K562 (cell line): Measurements from ENCODE around the gene GALNT12. TPM values are rescaled to one million over a fixed set of nuclear protein-coding genes. Genes with fewer than 3 reads are reported as not detected.

Source experiments
- BRCA1 ChIP-seq, 2 experiments: fragments of 450-650 bp in 1 of 2; sonication (generic) in 1 of 2; formaldehyde crosslinking in 1 of 2; IDR thresholded peaks; 2 replicates each; pipeline versions ENCODE4 v1.5.0 to v1.6.1; 2017 to 2020; ENCODE audit warnings: mild to moderate bottlenecking in 1 of 2, missing genetic modification reagents in 1 of 2
- FOXK2 ChIP-seq, 2 experiments: fragments of 450-650 bp; IDR thresholded peaks in 1 of 2; conservative IDR thresholded peaks in 1 of 2; 2 replicates each; pipeline ENCODE4 v1.6.1; 2016; ENCODE audit warnings: low read depth in 2 of 2, mild to moderate bottlenecking in 1 of 2
- HNRNPH1 ChIP-seq: fragments of 200-400 bp; formaldehyde crosslinking; optimal IDR thresholded peaks from 2 replicates; pipeline ENCODE3; 2017; ENCODE audit warnings: low read depth, mild to moderate bottlenecking, low read length, moderate library complexity
- PHF20 ChIP-seq: fragments of 450-650 bp; IDR thresholded peaks from 2 replicates; pipeline ENCODE4 v1.6.1; 2018; ENCODE audit not compliant: partially characterized antibody
- RAD51 ChIP-seq: fragments of 450-650 bp; IDR thresholded peaks from 2 replicates; pipeline ENCODE4 v1.7.1; 2016; ENCODE audit warnings: low read depth, mild to moderate bottlenecking, borderline replicate concordance
- SMARCA5 ChIP-seq: fragments of 450-650 bp; IDR thresholded peaks from 2 replicates; pipeline ENCODE4 v1.6.1; 2016
- TFAM ChIP-seq: fragments of 250-450 bp; sonication (Bioruptor Pico); conservative IDR thresholded peaks from 2 replicates; pipeline ENCODE4 v1.5.0; 2021; ENCODE audit warnings: mild to moderate bottlenecking, moderate library complexity
- polyA plus RNA-seq, 8 experiments: library from polyadenylated mRNA; depleted of rRNA in 4 of 8; stranded (reverse) in 5 of 8; unstranded in 3 of 8; fragments of >200 nt; fragmentation: Nextera tagmentation in 2 of 8; fragmentation: Illumina TruSeq in 1 of 8; extraction: Ambion mirVana in 2 of 8; extraction: Trizol in 1 of 8; gene quantifications; 2 replicates each; pipeline versions ENCODE4 v1.2.1 to v1.2.3, GENCODE V29; 2011 to 2014; ENCODE audit warnings: inconsistent platforms in 1 of 8, missing spikeins in 1 of 8
- total RNA-seq, 7 experiments: library from RNA; depleted of rRNA in 6 of 7; stranded (reverse); fragments of >200 nt in 6 of 7; fragmentation: Illumina TruSeq in 2 of 7; extraction: Trizol in 2 of 7; gene quantifications; 2 replicates each; pipeline versions ENCODE4 v1.2.1 to v1.2.3, GENCODE V29; 2011 to 2021; ENCODE audit warnings: low replicate concordance in 1 of 7
- TF ChIP-seq, protein P1 (sequence below), 2 experiments: fragments of 450-650 bp in 1 of 2; sonication (generic) in 1 of 2; formaldehyde crosslinking in 1 of 2; IDR thresholded peaks; 2 replicates each; pipeline versions ENCODE4 v1.7.1 to v1.9.0; 2016 to 2022; ENCODE audit warnings: inconsistent platforms in 1 of 2, mild to moderate bottlenecking in 1 of 2, missing genetic modification reagents in 1 of 2
- TF ChIP-seq, protein P2 (sequence below): fragments of 450-650 bp; IDR thresholded peaks from 2 replicates; pipeline ENCODE4 v1.6.1; 2016; ENCODE audit warnings: low read depth

Gene GALNT12
- total and polyA plus RNA-seq, 9 of the 15 experiments (the other 6 are each of a cell fraction or from before 2014, with no cell fraction given): 29.7 to 82.9 (median 44.2) TPM

DNA sequence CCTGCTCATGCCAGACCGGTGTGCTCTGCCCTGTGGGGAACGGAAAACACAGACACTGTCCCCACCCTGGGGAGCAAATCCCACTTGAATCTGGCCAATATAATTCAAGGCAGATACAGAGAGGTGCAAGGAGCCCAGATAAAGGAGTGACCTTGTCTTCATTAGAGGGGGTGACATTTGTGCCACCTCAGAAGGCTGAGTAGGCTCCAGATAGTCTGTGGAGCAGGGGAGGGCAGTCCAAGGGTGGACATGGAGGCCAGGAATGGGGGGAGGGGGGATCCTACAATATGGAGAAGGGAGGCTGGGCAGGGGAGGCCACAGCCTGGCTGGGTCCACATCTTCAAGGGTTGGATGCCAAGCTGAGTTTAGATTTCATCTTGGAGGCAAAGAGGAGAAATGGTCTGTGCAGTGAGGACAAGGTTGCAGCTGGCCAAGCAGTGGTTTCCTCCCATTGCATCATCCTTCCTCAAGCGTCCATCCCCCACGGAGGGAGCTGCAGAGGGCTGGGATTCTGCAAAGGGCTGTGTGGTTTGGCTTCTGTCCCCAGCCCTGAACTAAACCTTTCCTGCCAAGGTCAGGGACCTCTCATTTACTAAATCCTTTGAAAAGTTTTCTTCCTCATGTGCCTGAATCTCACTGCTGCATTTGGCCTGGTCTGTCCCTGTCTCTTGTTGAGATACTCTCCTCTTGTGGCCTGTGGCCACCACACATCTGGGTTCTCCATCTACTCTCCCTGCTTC, 60.1 kb downstream of the GALNT12 start (continued):
- TF ChIP-seq, protein P1, sequence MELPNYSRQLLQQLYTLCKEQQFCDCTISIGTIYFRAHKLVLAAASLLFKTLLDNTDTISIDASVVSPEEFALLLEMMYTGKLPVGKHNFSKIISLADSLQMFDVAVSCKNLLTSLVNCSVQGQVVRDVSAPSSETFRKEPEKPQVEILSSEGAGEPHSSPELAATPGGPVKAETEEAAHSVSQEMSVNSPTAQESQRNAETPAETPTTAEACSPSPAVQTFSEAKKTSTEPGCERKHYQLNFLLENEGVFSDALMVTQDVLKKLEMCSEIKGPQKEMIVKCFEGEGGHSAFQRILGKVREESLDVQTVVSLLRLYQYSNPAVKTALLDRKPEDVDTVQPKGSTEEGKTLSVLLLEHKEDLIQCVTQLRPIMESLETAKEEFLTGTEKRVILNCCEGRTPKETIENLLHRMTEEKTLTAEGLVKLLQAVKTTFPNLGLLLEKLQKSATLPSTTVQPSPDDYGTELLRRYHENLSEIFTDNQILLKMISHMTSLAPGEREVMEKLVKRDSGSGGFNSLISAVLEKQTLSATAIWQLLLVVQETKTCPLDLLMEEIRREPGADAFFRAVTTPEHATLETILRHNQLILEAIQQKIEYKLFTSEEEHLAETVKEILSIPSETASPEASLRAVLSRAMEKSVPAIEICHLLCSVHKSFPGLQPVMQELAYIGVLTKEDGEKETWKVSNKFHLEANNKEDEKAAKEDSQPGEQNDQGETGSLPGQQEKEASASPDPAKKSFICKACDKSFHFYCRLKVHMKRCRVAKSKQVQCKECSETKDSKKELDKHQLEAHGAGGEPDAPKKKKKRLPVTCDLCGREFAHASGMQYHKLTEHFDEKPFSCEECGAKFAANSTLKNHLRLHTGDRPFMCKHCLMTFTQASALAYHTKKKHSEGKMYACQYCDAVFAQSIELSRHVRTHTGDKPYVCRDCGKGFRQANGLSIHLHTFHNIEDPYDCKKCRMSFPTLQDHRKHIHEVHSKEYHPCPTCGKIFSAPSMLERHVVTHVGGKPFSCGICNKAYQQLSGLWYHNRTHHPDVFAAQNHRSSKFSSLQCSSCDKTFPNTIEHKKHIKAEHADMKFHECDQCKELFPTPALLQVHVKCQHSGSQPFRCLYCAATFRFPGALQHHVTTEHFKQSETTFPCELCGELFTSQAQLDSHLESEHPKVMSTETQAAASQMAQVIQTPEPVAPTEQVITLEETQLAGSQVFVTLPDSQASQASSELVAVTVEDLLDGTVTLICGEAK (IDR thresholded peaks at IDR 0.05): no peak
- TF ChIP-seq, protein P1 (CRISPR knock-in tag; IDR thresholded peaks at IDR 0.05): no peak
- no peak for TF ChIP-seq SMARCA5
- TF ChIP-seq FOXK2 (conservative IDR thresholded peaks at IDR 0.05 in 1 of 2, IDR thresholded peaks at IDR 0.05 in 1 of 2; ENCODE audit: low read depth in 2 of 2): no peak
- TF ChIP-seq RAD51: peak; percentile 9; the same call in 1 of the 2 replicates
- TF ChIP-seq HNRNPH1: no peak
- TF ChIP-seq, protein P2, sequence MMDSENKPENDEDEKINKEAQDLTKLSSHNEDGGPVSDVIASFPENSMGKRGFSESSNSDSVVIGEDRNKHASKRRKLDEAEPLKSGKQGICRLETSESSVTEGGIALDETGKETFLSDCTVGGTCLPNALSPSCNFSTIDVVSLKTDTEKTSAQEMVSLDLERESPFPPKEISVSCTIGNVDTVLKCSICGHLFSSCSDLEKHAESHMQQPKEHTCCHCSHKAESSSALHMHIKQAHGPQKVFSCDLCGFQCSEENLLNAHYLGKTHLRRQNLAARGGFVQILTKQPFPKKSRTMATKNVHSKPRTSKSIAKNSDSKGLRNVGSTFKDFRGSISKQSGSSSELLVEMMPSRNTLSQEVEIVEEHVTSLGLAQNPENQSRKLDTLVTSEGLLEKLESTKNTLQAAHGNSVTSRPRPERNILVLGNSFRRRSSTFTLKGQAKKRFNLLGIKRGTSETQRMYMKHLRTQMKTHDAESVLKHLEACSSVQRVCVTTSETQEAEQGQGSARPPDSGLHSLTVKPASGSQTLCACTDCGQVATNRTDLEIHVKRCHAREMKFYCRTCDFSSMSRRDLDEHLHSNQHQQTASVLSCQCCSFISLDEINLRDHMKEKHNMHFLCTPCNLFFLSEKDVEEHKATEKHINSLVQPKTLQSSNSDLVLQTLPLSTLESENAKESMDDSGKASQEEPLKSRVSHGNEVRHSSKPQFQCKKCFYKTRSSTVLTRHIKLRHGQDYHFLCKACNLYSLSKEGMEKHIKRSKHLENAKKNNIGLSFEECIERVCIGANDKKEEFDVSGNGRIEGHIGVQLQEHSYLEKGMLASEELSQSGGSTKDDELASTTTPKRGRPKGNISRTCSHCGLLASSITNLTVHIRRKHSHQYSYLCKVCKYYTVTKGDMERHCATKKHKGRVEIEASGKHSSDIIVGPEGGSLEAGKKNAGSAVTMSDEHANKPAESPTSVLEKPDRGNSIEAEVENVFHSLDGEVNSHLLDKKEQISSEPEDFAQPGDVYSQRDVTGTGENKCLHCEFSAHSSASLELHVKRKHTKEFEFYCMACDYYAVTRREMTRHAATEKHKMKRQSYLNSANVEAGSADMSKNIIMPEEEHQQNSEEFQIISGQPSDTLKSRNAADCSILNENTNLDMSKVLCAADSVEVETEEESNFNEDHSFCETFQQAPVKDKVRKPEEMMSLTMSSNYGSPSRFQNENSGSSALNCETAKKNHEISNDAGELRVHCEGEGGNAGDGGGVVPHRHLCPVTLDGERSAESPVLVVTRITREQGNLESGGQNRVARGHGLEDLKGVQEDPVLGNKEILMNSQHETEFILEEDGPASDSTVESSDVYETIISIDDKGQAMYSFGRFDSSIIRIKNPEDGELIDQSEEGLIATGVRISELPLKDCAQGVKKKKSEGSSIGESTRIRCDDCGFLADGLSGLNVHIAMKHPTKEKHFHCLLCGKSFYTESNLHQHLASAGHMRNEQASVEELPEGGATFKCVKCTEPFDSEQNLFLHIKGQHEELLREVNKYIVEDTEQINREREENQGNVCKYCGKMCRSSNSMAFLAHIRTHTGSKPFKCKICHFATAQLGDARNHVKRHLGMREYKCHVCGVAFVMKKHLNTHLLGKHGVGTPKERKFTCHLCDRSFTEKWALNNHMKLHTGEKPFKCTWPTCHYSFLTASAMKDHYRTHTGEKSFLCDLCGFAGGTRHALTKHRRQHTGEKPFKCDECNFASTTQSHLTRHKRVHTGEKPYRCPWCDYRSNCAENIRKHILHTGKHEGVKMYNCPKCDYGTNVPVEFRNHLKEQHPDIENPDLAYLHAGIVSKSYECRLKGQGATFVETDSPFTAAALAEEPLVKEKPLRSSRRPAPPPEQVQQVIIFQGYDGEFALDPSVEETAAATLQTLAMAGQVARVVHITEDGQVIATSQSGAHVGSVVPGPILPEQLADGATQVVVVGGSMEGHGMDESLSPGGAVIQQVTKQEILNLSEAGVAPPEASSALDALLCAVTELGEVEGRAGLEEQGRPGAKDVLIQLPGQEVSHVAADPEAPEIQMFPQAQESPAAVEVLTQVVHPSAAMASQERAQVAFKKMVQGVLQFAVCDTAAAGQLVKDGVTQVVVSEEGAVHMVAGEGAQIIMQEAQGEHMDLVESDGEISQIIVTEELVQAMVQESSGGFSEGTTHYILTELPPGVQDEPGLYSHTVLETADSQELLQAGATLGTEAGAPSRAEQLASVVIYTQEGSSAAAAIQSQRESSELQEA: no peak
- no peak for TF ChIP-seq TFAM (CRISPR knock-in tag)
- no peak for TF ChIP-seq PHF20
- TF ChIP-seq BRCA1 (IDR thresholded peaks at IDR 0.05): no peak
- TF ChIP-seq BRCA1 (CRISPR knock-in tag; IDR thresholded peaks at IDR 0.05): no peak
